ENCODE measurements around the gene DNLZ. TPM values are rescaled to one million over a fixed set of nuclear protein-coding genes. Genes with fewer than 3 reads are reported as not detected.

Gene DNLZ
- total and polyA plus RNA-seq, 9 of the 15 experiments (the other 6 are each of a cell fraction or from before 2014, with no cell fraction given): 0.17 to 44.6 (median 3.4) TPM

DNA sequence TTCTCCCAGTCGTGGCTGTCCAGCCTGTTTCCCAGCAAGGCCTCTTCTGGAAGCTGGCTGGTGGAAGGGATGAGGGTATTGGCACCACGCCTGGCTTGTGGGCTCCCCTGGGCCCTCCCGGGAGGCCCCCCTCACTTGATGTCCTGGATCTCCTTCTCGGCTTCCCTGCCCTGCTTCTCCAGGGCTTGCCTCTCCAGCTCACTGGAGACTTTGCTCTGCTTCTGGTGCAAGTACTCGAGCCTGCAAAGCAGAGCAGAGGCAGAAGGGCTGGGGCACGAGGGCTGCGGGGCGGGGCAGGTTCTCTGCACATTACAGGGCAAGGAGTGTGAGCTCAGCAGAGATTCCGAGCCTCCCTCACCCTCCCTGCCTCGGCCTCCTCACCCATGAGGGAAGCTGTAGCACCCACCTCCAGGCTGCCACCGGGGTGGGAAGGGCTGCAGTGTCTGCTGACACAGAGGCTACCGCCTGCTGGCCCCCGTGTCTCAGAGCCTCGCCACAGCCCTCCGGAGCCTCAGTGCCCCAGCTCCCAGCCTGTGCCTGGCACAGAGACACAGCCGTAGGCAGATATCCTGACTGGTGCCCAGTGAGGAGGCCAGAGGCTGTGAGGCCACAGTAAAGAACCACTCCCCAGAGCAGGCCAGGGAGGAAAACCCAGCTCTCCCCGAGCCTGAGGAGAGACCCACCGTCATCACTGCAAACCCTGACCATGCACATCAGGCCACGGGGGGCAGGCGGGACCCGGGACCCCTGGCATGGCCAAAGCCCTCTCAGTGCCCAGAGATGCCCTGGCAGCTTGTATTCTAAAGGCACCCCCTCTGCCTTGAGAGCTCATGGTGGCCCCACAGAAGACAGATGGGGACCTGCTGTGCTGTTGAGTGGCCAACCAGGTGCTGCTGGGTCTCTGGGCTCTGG is 29.2 kb upstream of the DNLZ start (continued):
- TF ChIP-seq NR0B1 (IDR thresholded peaks at IDR 0.05; ENCODE audit: partially characterized antibody) (no peak), ATF7 (IDR thresholded peaks at IDR 0.05) (no peak), HNRNPUL1 (IDR thresholded peaks at IDR 0.05; ENCODE audit: low read length) (no peak), SMAD3 (CRISPR knock-in tag; conservative IDR thresholded peaks at IDR 0.05) (no peak)
- TF ChIP-seq, protein P1, sequence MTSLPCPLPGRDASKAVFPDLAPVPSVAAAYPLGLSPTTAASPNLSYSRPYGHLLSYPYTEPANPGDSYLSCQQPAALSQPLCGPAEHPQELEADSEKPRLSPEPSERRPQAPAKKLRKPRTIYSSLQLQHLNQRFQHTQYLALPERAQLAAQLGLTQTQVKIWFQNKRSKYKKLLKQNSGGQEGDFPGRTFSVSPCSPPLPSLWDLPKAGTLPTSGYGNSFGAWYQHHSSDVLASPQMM (CRISPR knock-in tag; IDR thresholded peaks at IDR 0.05): no peak

DNA sequence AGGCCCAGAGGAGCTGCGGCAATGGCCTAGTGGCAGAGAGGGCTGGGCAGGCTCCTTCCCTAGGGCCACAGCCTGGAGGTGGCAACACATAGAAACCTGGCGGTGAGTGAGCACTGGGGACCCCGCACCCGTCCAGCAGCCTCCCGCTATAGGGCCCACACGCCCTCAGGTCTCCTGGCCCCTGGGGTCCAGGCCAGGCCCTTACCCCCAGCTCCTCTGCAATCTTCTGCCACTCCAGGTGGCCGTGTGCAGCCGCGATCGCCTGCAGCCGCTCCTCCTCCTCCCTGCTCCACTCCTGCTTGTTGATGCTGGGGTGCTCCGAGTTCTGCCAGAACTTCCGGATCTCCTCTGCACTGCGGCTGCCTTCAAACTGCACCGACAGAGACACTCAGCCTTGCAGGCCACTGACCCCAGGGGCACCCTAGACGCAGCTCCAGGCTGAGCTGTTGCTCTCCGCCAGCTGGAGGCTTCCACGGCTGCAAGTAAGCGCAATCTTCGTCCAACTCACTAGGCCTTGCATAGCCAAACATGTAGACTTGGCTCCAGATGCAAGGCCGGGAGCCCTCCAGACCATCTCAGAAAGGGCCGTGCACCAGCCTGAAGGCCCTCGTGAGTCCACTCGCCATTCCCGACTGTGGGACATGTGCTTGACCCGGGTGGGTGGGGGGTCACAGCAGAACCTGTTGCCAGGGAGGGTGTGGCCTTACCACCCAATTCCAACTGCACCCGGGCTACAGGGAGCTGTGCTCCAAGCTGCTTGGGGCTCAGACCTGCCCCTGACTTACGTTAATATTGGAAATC is 28.4 kb upstream of the DNLZ start:
- FAIRE-seq (no peak), DNase-seq (ENCODE audit: extremely low read depth in 1 of 4, low spot score in 3 of 4) (no peak), ATAC-seq (no peak)
- H3K4me2 ChIP-seq (ENCODE audit: insufficient read depth, low read length): no peak overlapping the region
- peaks cover 0 to 20% of the 10 kb centered on the region in 2 experiments; a peak in 1 of 5 replicates for H3K4me1 ChIP-seq (replicated peaks in 1 of 2; ENCODE audit: control insufficient read depth in 2 of 2, insufficient read depth in 2 of 2, low read length in 2 of 2)
- H3K4me3 ChIP-seq: no peak overlapping the region
- peak overlapping the region in 1 of 2 experiments; percentile 50; a peak in 1 of 4 replicates for H3K9ac ChIP-seq (ENCODE audit: insufficient read depth in 1 of 2, low read depth in 2 of 2, low read length in 2 of 2)
- WGBS (ENCODE audit: insufficient coverage, low coverage, missing lambda C conversion rate): 94% methylated on average over 21 of the region's 28 CpGs
- no peak overlapping the region for H3K27ac ChIP-seq (ENCODE audit: extremely low read depth, low read depth, low read length)
- ChIA-PET POLR2A (interaction anchor here (0.6 to 3.3 kb wide), 4 partner anchors 17 to 254 kb away, joined by 3 to 8 read pairs (median 4); partner anchors contain the start of genes CARD9, ENTR1 and PMPCA), CTCF (ENCODE audit: low intra/inter-chr PET ratio) (no interaction called here)
- H3K9me3 ChIP-seq (replicated peaks; ENCODE audit: control insufficient read depth, insufficient read depth, low read depth, low read length): no peaks in the 10 kb centered on the region
- in situ Hi-C loops (cut with MboI) (no loop called here), intact Hi-C loops (cut with micrococcal nuclease) (no loop called here)
- peaks cover 96% of the 10 kb centered on the region; the same call in 2 of the 3 replicates for H3K36me3 ChIP-seq (ENCODE audit: control insufficient read depth, insufficient read depth, low read length)
- H2AFZ ChIP-seq (ENCODE audit: low read depth, low read length): no peak overlapping the region
- no peaks in the 10 kb centered on the region for H3K9me1 ChIP-seq (ENCODE audit: control insufficient read depth, insufficient read depth, low read length)
- H3K27me3 ChIP-seq (ENCODE audit: control insufficient read depth in 2 of 2, insufficient read depth in 2 of 2, low read length in 2 of 2): no peaks in the 10 kb centered on the region
- BruUV-seq (replicated peaks): no TSS peak
- H4K20me1 ChIP-seq (replicated peaks; ENCODE audit: control insufficient read depth, insufficient read depth, low read length): no peaks in the 10 kb centered on the region
- 0 out of 2 replicates have a peak, but pooled peaks have one; percentile 28 for TF ChIP-seq RBFOX2 (IDR thresholded peaks at IDR 0.05; ENCODE audit: low read depth, low read length)
- TF ChIP-seq ZNF76 (CRISPR knock-in tag; IDR thresholded peaks at IDR 0.05; ENCODE audit: borderline replicate concordance): no peak
- TF ChIP-seq ZNF41 (CRISPR knock-in tag; conservative IDR thresholded peaks at IDR 0.05): no peak
- TF ChIP-seq FOXM1 (IDR thresholded peaks at IDR 0.05; ENCODE audit: low read depth): no peak
- TF ChIP-seq FOXM1 (CRISPR knock-in tag; IDR thresholded peaks at IDR 0.05; ENCODE audit: low read depth): no peak
- TF ChIP-seq MCM5 (IDR thresholded peaks at IDR 0.05; ENCODE audit: low read depth): no peak
- TF ChIP-seq CTBP1 (IDR thresholded peaks at IDR 0.05; ENCODE audit: borderline replicate concordance): no peak
- TF ChIP-seq NONO (IDR thresholded peaks at IDR 0.05; ENCODE audit: low read depth in 2 of 2, low read length in 1 of 2): no peak
- TF ChIP-seq HSF4 (CRISPR knock-in tag; IDR thresholded peaks at IDR 0.05; ENCODE audit: borderline replicate concordance): no peak
- no peaks in the 10 kb centered on the region for H3K79me2 ChIP-seq (ENCODE audit: control insufficient read depth, insufficient read depth, low read length)

All from K562 (cell line).